Measurements from ENCODE around the gene SLC22A14. TPM values are rescaled to one million over a fixed set of nuclear protein-coding genes. Genes with fewer than 3 reads are reported as not detected.
A peak's percentile ranks its signal among the peaks of the same experiment; 100 is the strongest.

Gene SLC22A14
- total and polyA plus RNA-seq, 10 donors, result 0.04 to 0.60 (median 0.18) TPM; not detected in 6

- no peak for DNase-seq
- no peak overlapping the region for H3K27ac ChIP-seq
- H3K27me3 ChIP-seq (replicated peaks in 1 of 7), result peaks cover 0 to 16% (median 0%) of the 10 kb centered on the region in 7 donors
- TF ChIP-seq POLR2A (IDR thresholded peaks at IDR 0.05) (no peak), POLR2AphosphoS5 (IDR thresholded peaks at IDR 0.05) (no peak), CTCF (IDR thresholded peaks at IDR 0.05 in 8 of 11, conservative IDR thresholded peaks at IDR 0.05 in 3 of 11) (no peak)
- WGBS, 5 donors, result 89 to 96% (median 93%) methylated on average over 11 to 12 of the region's 12 CpGs
- intact Hi-C loops (cut with DNase I; ENCODE audit: low total_unique reads), result no loop called here
- H3K4me3 ChIP-seq, result no peak overlapping the region
- H3K9me3 ChIP-seq, result peaks cover 0 to 5% (median 0%) of the 10 kb centered on the region in 8 donors
- no peaks in the 10 kb centered on the region for H3K36me3 ChIP-seq
- H3K4me1 ChIP-seq, result no peaks in the 10 kb centered on the region
Observed at GRCh38 chr3:38307599-38307998, 25.5 kb downstream of the SLC22A14 start.

GRCh38 chr3:38308456-38308855, 26.4 kb downstream of the SLC22A14 start:
- Histone ChIP-seq H3K9me3 (peaks cover 0 to 5% (median 0%) of the 10 kb centered on the region in 8 donors), H3K36me3 (no peaks in the 10 kb centered on the region), H3K27ac (no peak overlapping the region), H3K4me3 (no peak overlapping the region), H3K27me3 (replicated peaks in 1 of 7) (peaks cover 0 to 16% (median 0%) of the 10 kb centered on the region in 7 donors), H3K4me1 (no peaks in the 10 kb centered on the region)
- no peak for DNase-seq
- intact Hi-C loops (cut with DNase I; ENCODE audit: low total_unique reads), result no loop called here
- 84 to 92% (median 89%) methylated on average over 9 of the region's 9 CpGs for WGBS, 5 donors
- TF ChIP-seq CTCF (IDR thresholded peaks at IDR 0.05 in 8 of 11, conservative IDR thresholded peaks at IDR 0.05 in 3 of 11) (no peak), POLR2AphosphoS5 (IDR thresholded peaks at IDR 0.05) (no peak), POLR2A (IDR thresholded peaks at IDR 0.05) (no peak)

DNA sequence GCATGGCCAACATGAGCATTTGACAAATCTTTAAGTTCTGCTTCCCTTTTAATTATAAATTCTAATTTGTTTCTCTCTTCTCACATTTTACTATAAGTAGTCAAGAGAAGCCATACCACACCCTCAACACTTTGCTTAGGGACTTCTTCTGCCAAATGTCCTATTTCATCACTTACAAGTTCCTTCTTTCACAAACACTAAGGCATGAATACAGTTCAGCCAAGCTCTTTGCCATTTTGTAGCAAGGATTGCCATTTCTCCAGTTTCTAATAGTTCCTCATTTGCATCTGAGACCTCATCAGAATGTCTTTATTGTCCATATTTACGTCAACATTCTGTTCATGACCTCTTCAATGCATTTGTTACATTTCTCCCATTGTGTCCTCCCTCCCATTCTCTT, 29.4 kb downstream of the SLC22A14 start:
- H3K4me3 ChIP-seq, result no peak overlapping the region
- H3K9me3 ChIP-seq, result no peaks in the 10 kb centered on the region
- peaks cover 0 to 16% (median 0%) of the 10 kb centered on the region in 7 donors for H3K27me3 ChIP-seq (replicated peaks in 1 of 7)
- WGBS, 5 donors, result 59 to 86% (median 77%) methylated on average over 1 of the region's 1 CpG
- H3K36me3 ChIP-seq, result no peaks in the 10 kb centered on the region
- DNase-seq, result no peak
- H3K27ac ChIP-seq, result peak overlapping the region in 1 of 8 donors; percentile 5
- TF ChIP-seq POLR2AphosphoS5 (IDR thresholded peaks at IDR 0.05) (no peak), POLR2A (IDR thresholded peaks at IDR 0.05) (no peak), CTCF (IDR thresholded peaks at IDR 0.05 in 8 of 11, conservative IDR thresholded peaks at IDR 0.05 in 3 of 11) (no peak)
- intact Hi-C loops (cut with DNase I; ENCODE audit: low total_unique reads), result no loop called here
- H3K4me1 ChIP-seq, result peaks cover 0 to 10% (median 0%) of the 10 kb centered on the region in 6 donors

- H3K27ac ChIP-seq, result no peak overlapping the region
- H3K4me3 ChIP-seq, result no peak overlapping the region
- TF ChIP-seq POLR2AphosphoS5 (IDR thresholded peaks at IDR 0.05) (no peak), CTCF (IDR thresholded peaks at IDR 0.05 in 8 of 11, conservative IDR thresholded peaks at IDR 0.05 in 3 of 11) (no peak), POLR2A (IDR thresholded peaks at IDR 0.05) (no peak)
- no peaks in the 10 kb centered on the region for H3K9me3 ChIP-seq
- H3K27me3 ChIP-seq (replicated peaks in 1 of 7), result peaks cover 0 to 16% (median 0%) of the 10 kb centered on the region in 7 donors
- DNase-seq, result no peak
- peaks cover 0 to 10% (median 0%) of the 10 kb centered on the region in 6 donors for H3K4me1 ChIP-seq
- no peaks in the 10 kb centered on the region for H3K36me3 ChIP-seq
- intact Hi-C loops (cut with DNase I; ENCODE audit: low total_unique reads), result no loop called here
- 70 to 94% (median 88%) methylated on average over 2 of the region's 2 CpGs for WGBS, 5 donors
Observed at GRCh38 chr3:38311941-38312340, 29.8 kb downstream of the SLC22A14 start.

Data from spleen (tissue), 11 donors.